Measurements from ENCODE around the gene YWHAQ. TPM values are rescaled to one million over a fixed set of nuclear protein-coding genes. Genes with fewer than 3 reads are reported as not detected.

The YWHAQ gene
- total and polyA plus RNA-seq, 9 of the 15 experiments (the other 6 are each of a cell fraction or from before 2014, with no cell fraction given), result 63.1 to 359 (median 203) TPM

DNA sequence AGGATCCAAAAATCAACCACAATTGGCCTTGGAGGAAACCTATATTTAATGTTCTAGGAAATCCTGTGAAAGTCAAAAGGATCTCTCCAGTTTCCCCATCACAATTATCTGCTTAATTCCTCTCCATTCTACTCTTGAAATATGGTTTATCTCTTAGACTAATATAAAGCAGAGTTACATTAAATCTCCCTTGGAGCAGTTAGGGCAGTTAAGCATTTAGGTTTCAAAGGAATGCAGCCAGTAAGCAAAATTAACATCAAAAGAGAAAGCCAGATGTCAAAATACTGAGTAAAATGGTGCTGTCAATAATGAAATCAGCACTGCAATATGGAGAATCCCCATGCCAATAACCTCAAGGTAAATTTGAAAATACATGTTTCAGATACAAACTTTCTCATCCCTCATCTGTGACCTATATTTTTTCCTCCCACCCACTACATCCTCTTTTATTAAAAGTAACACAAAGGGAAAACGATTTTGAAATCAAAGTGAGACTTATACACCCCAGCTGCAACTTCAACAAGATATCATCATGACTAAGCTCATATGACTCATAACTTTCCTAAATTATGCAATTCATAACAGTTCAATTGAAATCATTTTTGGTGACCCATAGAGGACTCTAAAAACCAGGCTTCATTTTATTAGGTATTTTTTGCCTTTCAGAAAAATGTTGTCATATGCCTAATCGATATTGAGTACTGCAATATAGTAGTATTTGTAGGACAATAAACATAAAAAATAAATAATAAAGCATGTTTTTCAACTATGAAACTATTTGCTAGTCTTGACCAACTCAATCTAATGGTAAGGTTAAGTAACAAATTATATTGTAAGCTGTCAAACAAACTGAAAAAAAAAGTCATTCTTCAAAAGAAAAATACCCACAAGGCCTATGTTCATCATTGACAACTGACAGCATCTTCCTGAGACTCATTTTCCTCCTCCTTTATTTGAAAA, 78.3 kb downstream of the YWHAQ start (continued):
- TF ChIP-seq, protein P1, sequence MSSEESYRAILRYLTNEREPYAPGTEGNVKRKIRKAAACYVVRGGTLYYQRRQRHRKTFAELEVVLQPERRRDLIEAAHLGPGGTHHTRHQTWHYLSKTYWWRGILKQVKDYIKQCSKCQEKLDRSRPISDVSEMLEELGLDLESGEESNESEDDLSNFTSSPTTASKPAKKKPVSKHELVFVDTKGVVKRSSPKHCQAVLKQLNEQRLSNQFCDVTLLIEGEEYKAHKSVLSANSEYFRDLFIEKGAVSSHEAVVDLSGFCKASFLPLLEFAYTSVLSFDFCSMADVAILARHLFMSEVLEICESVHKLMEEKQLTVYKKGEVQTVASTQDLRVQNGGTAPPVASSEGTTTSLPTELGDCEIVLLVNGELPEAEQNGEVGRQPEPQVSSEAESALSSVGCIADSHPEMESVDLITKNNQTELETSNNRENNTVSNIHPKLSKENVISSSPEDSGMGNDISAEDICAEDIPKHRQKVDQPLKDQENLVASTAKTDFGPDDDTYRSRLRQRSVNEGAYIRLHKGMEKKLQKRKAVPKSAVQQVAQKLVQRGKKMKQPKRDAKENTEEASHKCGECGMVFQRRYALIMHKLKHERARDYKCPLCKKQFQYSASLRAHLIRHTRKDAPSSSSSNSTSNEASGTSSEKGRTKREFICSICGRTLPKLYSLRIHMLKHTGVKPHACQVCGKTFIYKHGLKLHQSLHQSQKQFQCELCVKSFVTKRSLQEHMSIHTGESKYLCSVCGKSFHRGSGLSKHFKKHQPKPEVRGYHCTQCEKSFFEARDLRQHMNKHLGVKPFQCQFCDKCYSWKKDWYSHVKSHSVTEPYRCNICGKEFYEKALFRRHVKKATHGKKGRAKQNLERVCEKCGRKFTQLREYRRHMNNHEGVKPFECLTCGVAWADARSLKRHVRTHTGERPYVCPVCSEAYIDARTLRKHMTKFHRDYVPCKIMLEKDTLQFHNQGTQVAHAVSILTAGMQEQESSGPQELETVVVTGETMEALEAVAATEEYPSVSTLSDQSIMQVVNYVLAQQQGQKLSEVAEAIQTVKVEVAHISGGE (CRISPR knock-in tag; IDR thresholded peaks at IDR 0.05), result 0 out of 6 replicates have a peak, but pooled peaks of 1 of the 3 experiments have one; percentile 42
- no peak for TF ChIP-seq PTBP1 (IDR thresholded peaks at IDR 0.05; ENCODE audit: low read depth, low read length)
- no peak for TF ChIP-seq SRF (CRISPR knock-in tag; IDR thresholded peaks at IDR 0.05)
- TF ChIP-seq ZNF174 (CRISPR knock-in tag; IDR thresholded peaks at IDR 0.05), result no peak
- no peak for TF ChIP-seq ZNF197 (CRISPR knock-in tag; IDR thresholded peaks at IDR 0.05; ENCODE audit: low read depth)
- TF ChIP-seq TEAD1 (CRISPR knock-in tag; IDR thresholded peaks at IDR 0.05), result 0 out of 4 replicates have a peak, but pooled peaks of 1 of the 2 experiments have one; percentile 20
- no peak for TF ChIP-seq PHTF2 (CRISPR knock-in tag; IDR thresholded peaks at IDR 0.05)
- TF ChIP-seq, protein P2, sequence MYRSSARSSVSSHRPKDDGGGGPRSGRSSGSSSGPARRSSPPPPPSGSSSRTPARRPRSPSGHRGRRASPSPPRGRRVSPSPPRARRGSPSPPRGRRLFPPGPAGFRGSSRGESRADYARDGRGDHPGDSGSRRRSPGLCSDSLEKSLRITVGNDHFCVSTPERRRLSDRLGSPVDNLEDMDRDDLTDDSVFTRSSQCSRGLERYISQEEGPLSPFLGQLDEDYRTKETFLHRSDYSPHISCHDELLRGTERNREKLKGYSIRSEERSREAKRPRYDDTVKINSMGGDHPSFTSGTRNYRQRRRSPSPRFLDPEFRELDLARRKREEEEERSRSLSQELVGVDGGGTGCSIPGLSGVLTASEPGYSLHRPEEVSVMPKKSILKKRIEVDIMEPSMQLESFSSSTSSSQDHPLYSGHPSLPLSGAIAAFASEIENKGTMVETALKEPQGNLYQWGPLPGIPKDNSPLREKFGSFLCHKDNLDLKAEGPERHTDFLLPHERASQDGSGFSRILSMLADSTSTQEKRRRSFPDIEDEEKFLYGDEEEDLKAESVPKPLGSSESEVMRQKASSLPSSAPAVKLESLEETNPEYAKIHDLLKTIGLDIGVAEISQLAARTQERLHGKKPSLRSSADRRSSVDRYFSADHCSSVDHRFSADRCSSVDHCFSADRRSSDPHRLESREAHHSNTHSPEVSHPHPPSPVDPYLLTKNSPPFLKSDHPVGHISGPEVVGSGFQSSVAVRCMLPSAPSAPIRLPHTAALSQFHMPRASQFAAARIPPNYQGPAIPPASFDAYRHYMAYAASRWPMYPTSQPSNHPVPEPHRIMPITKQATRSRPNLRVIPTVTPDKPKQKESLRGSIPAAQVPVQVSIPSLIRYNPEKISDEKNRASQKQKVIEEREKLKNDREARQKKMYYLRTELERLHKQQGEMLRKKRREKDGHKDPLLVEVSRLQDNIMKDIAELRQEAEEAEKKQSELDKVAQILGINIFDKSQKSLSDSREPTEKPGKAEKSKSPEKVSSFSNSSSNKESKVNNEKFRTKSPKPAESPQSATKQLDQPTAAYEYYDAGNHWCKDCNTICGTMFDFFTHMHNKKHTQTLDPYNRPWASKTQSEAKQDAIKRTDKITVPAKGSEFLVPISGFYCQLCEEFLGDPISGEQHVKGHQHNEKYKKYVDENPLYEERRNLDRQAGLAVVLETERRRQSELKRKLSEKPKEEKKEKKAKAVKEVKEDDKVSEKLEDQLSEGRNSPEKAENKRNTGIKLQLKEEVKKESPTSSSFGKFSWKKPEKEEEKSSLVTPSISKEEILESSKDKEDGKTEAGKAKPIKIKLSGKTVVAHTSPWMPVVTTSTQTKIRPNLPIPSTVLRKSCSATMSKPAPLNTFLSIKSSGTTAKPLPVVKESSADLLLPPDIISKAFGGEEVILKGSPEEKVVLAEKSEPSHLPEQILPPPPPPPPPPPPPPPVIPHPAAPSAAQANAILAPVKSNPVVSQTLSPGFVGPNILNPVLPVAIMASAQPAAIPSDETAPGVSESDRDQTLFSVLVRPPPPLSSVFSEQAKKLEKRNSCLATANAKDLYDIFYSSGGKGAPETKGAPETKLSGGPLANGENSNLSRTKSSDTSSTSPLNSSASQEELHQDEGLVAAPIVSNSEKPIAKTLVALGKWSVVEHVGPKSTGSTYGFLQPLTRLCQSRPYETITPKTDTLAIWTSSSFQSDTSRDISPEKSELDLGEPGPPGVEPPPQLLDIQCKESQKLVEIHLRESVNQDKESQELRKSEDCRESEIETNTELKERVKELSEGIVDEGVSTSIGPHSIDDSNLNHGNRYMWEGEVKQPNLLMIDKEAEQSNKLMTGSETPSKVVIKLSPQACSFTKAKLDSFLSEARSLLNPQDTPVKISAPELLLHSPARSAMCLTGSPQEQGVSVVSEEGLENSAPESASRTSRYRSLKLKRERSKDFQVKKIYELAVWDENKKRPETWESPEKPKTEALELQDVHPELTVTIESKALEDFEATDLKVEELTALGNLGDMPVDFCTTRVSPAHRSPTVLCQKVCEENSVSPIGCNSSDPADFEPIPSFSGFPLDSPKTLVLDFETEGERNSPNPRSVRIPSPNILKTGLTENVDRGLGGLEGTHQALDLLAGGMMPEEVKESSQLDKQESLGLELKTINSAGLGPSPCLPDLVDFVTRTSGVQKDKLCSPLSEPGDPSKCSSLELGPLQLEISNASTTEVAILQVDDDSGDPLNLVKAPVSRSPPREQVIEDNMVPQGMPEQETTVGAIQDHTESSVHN (IDR thresholded peaks at IDR 0.05; ENCODE audit: borderline replicate concordance in 1 of 2, low read depth in 1 of 2), result peak in 1 of 2 experiments; percentile 92; a peak in 2 of 4 replicates
- TF ChIP-seq RBM17 (IDR thresholded peaks at IDR 0.05; ENCODE audit: borderline replicate concordance, low read depth, low read length), result no peak
- TF ChIP-seq EP400 (IDR thresholded peaks at IDR 0.05), result peak; percentile 57
- no peak for TF ChIP-seq STAG1 (CRISPR knock-in tag; IDR thresholded peaks at IDR 0.05; ENCODE audit: borderline replicate concordance)

Data from K562 (cell line).